ENCODE measurements around the gene PARD3.

PARD3 gene

DNA sequence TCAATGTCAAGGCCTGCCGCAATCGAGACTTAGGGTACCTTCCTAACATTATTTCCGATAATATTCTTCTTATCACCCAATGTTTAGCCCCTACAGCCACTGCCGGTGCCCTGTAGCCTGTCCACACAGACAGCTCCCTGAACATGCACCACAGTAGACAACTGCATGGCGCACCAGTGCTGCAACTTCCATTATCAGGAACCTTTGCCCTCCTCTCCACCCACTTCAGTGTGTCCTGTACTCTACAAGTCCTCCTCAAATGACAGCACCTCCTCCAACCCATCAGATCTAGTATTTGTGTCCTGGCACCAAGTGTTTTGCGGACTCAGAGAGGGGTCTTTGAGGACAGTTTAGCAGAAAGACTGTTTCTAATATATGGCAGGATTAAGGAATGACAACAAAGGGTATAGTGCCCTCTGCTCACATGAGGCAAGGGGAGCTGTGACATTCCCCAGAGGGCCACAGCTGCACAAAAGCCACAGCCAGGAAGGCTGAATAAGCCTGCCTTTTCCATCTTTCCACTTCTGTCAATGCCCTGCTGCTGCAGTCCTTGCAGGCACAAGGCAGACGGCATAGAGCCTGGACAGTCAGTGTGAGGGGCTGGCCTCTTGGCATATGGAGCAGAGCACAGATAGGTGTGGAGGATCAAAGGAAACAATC is 335.4 kb downstream of the PARD3 start:
- H3K4me3 ChIP-seq (ENCODE audit: low read depth, low read length) = no peak overlapping the region
- no peak for DNase-seq (ENCODE audit: low read depth)
- TF ChIP-seq, protein P1, sequence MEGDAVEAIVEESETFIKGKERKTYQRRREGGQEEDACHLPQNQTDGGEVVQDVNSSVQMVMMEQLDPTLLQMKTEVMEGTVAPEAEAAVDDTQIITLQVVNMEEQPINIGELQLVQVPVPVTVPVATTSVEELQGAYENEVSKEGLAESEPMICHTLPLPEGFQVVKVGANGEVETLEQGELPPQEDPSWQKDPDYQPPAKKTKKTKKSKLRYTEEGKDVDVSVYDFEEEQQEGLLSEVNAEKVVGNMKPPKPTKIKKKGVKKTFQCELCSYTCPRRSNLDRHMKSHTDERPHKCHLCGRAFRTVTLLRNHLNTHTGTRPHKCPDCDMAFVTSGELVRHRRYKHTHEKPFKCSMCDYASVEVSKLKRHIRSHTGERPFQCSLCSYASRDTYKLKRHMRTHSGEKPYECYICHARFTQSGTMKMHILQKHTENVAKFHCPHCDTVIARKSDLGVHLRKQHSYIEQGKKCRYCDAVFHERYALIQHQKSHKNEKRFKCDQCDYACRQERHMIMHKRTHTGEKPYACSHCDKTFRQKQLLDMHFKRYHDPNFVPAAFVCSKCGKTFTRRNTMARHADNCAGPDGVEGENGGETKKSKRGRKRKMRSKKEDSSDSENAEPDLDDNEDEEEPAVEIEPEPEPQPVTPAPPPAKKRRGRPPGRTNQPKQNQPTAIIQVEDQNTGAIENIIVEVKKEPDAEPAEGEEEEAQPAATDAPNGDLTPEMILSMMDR (IDR thresholded peaks at IDR 0.05; ENCODE audit: low read depth, low read length, missing control alignments) = no peak
- in situ Hi-C loops (cut with HindIII; ENCODE audit: low sequenced_read_pairs) = no loop called here

DNA sequence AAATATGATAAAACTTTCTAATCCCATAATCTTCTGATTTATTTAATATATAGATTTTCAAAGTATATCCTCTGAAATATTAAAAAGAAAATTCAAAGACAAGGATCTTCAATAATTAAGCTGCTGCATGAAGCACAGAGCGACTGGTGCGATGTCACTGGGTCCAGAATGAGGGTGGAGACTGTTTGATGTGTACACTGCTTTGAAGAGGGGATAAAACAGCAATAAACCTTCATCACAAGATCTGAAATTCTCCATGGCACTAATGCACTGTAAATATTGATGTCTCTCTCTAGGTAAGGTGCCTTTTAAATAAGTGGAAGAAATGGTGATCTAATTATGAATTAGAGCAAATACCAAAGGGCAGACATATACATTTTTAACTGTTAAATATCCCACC is 337.8 kb downstream of the PARD3 start:
- DNase-seq (ENCODE audit: low read depth) = no peak
- in situ Hi-C loops (cut with HindIII; ENCODE audit: low sequenced_read_pairs) = no loop called here
- TF ChIP-seq, protein P1 (IDR thresholded peaks at IDR 0.05; ENCODE audit: low read depth, low read length, missing control alignments) = no peak
- no peak overlapping the region for H3K4me3 ChIP-seq (ENCODE audit: low read depth, low read length)

DNA sequence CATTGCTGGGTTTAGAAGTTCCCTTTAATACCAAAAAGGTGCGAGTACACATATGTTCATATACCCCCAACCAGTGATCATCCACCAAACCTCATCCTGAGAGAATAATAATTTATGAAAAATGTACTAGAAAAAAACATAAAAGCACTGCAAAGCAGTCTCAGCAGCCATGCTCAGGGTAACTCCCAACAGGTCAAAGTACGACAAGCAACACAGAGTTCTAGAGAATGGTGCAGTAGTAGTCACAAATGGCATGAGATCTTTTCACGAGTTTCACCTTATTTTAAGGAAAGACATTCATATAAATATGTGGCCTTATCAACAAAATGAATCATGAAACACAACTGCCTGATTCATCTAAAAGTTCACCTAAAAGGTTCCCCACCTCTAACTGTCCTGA is 338.5 kb downstream of the PARD3 start:
- no peak for DNase-seq (ENCODE audit: low read depth)
- in situ Hi-C loops (cut with HindIII; ENCODE audit: low sequenced_read_pairs) = no loop called here
- TF ChIP-seq, protein P1 (IDR thresholded peaks at IDR 0.05; ENCODE audit: low read depth, low read length, missing control alignments) = no peak
- no peak overlapping the region for H3K4me3 ChIP-seq (ENCODE audit: low read depth, low read length)

DNA sequence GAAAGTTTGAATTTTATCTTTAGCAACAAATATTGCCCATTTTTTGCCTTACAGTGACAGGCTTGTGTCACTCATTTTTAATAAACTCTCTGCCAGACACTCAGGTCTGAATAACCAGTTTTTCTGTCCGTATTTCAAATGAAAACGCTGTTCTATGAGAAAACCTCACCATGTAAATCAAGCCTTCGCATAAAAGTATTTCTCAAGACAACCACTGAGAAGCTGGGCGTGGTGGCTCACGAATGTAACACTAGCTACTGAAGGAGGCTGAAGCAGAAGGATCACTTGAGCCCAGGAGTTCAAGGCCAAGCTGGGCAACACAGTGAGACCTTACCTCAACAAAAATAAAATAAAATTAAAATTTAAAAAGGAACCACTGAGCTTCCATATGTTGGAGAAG is 339.3 kb downstream of the PARD3 start:
- in situ Hi-C loops (cut with HindIII; ENCODE audit: low sequenced_read_pairs) = no loop called here
- TF ChIP-seq, protein P1 (IDR thresholded peaks at IDR 0.05; ENCODE audit: low read depth, low read length, missing control alignments) = no peak
- no peak overlapping the region for H3K4me3 ChIP-seq (ENCODE audit: low read depth, low read length)
- DNase-seq (ENCODE audit: low read depth) = no peak

DNA sequence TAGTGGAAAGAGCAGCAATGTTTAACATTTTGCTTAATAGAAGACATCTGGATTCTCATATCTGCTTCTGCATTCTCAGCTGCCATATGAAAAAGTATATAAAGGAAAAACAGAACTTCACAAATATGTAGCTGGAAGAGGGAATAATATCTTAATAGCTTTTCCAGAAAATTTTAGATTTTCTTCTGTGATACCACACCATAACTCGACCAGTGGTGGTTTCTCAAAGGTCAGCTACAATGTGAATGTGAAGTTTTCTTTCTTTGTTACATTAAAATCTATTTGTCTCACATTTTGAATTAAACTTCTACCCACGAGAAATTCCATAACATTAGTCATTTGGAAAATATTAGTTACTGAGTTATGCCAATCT is 339.8 kb downstream of the PARD3 start:
- DNase-seq (ENCODE audit: low read depth) = no peak
- no peak overlapping the region for H3K4me3 ChIP-seq (ENCODE audit: low read depth, low read length)
- in situ Hi-C loops (cut with HindIII; ENCODE audit: low sequenced_read_pairs) = no loop called here
- TF ChIP-seq, protein P1 (IDR thresholded peaks at IDR 0.05; ENCODE audit: low read depth, low read length, missing control alignments) = no peak

- DNase-seq (ENCODE audit: low read depth) = no peak
- H3K4me3 ChIP-seq (ENCODE audit: low read depth, low read length) = no peak overlapping the region
- in situ Hi-C loops (cut with HindIII; ENCODE audit: low sequenced_read_pairs) = no loop called here
- TF ChIP-seq, protein P1 (IDR thresholded peaks at IDR 0.05; ENCODE audit: low read depth, low read length, missing control alignments) = no peak
Measured at GRCh38 chr10:34474555-34475273, 340.4 kb downstream of the PARD3 start.
